SU-DHL-6 (cell line): ENCODE results near the gene SHISAL1.

Experiments used
- CTCF ChIP-seq: fragments of 200-600 bp; sonication (generic); IDR thresholded peaks from one replicate; pipeline ENCODE4 v1.5.1; 2017; ENCODE audit warnings: antibody characterized with exemption, mild to moderate bottlenecking, low read length, moderate library complexity; ENCODE audit not compliant: insufficient read depth, poor library complexity, severe bottlenecking
- EZH2phosphoT487 ChIP-seq: fragments of 200-600 bp; sonication (generic), shearing (Covaris generic); conservative IDR thresholded peaks from 2 replicates; pipeline ENCODE4 v1.6.1; 2018; ENCODE audit warnings: mild to moderate bottlenecking, antibody characterized with exemption, low read length, moderate library complexity, mixed read lengths

- TF ChIP-seq CTCF (no peak), EZH2phosphoT487 (no peak)
Measured at GRCh38 chr22:44279069-44279360, 33.7 kb downstream of the SHISAL1 start.
